WTC11 (cell line): ENCODE measurements around the gene APH1B. TPM values are rescaled to one million over a fixed set of nuclear protein-coding genes. Genes with fewer than 3 reads are reported as not detected.

Experiments
- ATAC-seq: fragments of 200-7000 bp; cut with Tn5 transposase; 2 replicates; pipeline ENCODE4 v1.10.0; 2021; ENCODE audit warnings: mild to moderate bottlenecking, moderate library complexity
- CTCF ChIA-PET: fragments of 300-600 bp; sonication (Branson Sonifier 250); formaldehyde crosslinking; loops from one replicate; lab custom pipeline; 2021; ENCODE audit warnings: antibody characterized with exemption; lab: Charles Lee
- POLR2A ChIA-PET: fragments of 350-600 bp; sonication (Branson Sonifier 250); formaldehyde crosslinking; loops from one replicate; lab custom pipeline; 2021; ENCODE audit warnings: antibody characterized with exemption; lab: Charles Lee
- DNase-seq: peaks from one replicate; pipeline ENCODE4 v3.0.0; 2021; ENCODE audit warnings: low spot score
- H3K27ac Mint-ChIP-seq: 2 replicates; pipeline ENCODE4 v1.8.0; 2021; ENCODE audit warnings: mixed read lengths
- H3K27me3 Mint-ChIP-seq: 2 replicates; pipeline ENCODE4 v1.8.0; 2021; ENCODE audit warnings: low read depth, mild to moderate bottlenecking, moderate library complexity, mixed read lengths
- H3K36me3 Mint-ChIP-seq: 2 replicates; pipeline ENCODE4 v1.8.0; 2021; ENCODE audit warnings: mixed read lengths
- H3K4me1 Mint-ChIP-seq: 2 replicates; pipeline ENCODE4 v1.8.0; 2022; ENCODE audit warnings: mixed read lengths
- H3K4me3 Mint-ChIP-seq: 2 replicates; pipeline ENCODE4 v1.8.0; 2021; ENCODE audit warnings: mild to moderate bottlenecking, moderate library complexity, mixed read lengths
- H3K9me3 Mint-ChIP-seq: 2 replicates; pipeline ENCODE4 v1.8.0; 2021; ENCODE audit warnings: mixed read lengths
- AR ChIP-seq: fragments of 250-450 bp; sonication (Bioruptor Pico); IDR thresholded peaks from 2 replicates; pipeline ENCODE4 v1.9.0; 2021; ENCODE audit warnings: mild to moderate bottlenecking
- CREB1 ChIP-seq: sonication (generic); formaldehyde crosslinking; IDR thresholded peaks from 2 replicates; pipeline ENCODE4 v1.8.0; 2023; ENCODE audit warnings: mild to moderate bottlenecking, missing genetic modification reagents
- ERG ChIP-seq: fragments of 250-450 bp; sonication (Bioruptor Pico); IDR thresholded peaks from 2 replicates; pipeline ENCODE4 v1.8.0; 2021; ENCODE audit warnings: mild to moderate bottlenecking
- ESRRA ChIP-seq: sonication (generic); formaldehyde crosslinking; IDR thresholded peaks from 2 replicates; pipeline ENCODE4 v1.8.1; 2022; ENCODE audit warnings: mild to moderate bottlenecking, missing genetic modification reagents, borderline replicate concordance
- ETV6 ChIP-seq: sonication (generic); formaldehyde crosslinking; IDR thresholded peaks from 2 replicates; pipeline ENCODE4 v1.8.1; 2022; ENCODE audit warnings: mild to moderate bottlenecking, missing genetic modification reagents
- IRF2 ChIP-seq: sonication (generic); formaldehyde crosslinking; IDR thresholded peaks from 2 replicates; pipeline ENCODE4 v1.8.0; 2022; ENCODE audit warnings: low read depth, missing genetic modification reagents, borderline replicate concordance
- NFE2L1 ChIP-seq: sonication (generic); formaldehyde crosslinking; IDR thresholded peaks from 2 replicates; pipeline ENCODE4 v1.8.1; 2023; ENCODE audit warnings: missing genetic modification reagents
- RORB ChIP-seq: fragments of 250-450 bp; sonication (Bioruptor Pico); IDR thresholded peaks from 2 replicates; pipeline ENCODE4 v1.9.0; 2021; ENCODE audit warnings: mild to moderate bottlenecking
- ZNF532 ChIP-seq: fragments of 250-450 bp; sonication (Bioruptor Pico); IDR thresholded peaks from 2 replicates; pipeline ENCODE4 v1.9.0; 2021; ENCODE audit warnings: mild to moderate bottlenecking, borderline replicate concordance
- total RNA-seq: library from RNA; stranded (reverse); gene quantifications from 3 replicates; pipeline ENCODE4 v1.2.3, GENCODE V29; 2021
- TF ChIP-seq, protein P1 (sequence below): fragments of 200-600 bp; IDR thresholded peaks from 2 replicates; pipeline ENCODE4 v1.8.0; 2022; ENCODE audit warnings: antibody characterized with exemption
- TF ChIP-seq, protein P2 (sequence below): sonication (generic); formaldehyde crosslinking; IDR thresholded peaks from 2 replicates; pipeline ENCODE4 v1.8.0; 2023; ENCODE audit warnings: missing genetic modification reagents, mild to moderate bottlenecking, borderline replicate concordance
- TF ChIP-seq, protein P3 (sequence below): fragments of 250-450 bp; sonication (Bioruptor Pico); IDR thresholded peaks from 2 replicates; pipeline ENCODE4 v1.9.0; 2021; ENCODE audit warnings: moderate library complexity, mild to moderate bottlenecking, inconsistent platforms, borderline replicate concordance
- TF ChIP-seq, protein P4 (sequence below): sonication (generic); formaldehyde crosslinking; IDR thresholded peaks from 2 replicates; pipeline ENCODE4 v1.8.0; 2022; ENCODE audit warnings: mild to moderate bottlenecking, missing genetic modification reagents

Gene APH1B
- total RNA-seq, 1 experiment from 2014 or later: 25.0 TPM

GRCh38 chr15:63288778-63289378 is 11.5 kb downstream of the APH1B start:
- H3K9me3 Mint-ChIP-seq: no peaks in the 10 kb centered on the region
- no peak for ATAC-seq
- no peak for DNase-seq
- no peak overlapping the region for H3K4me3 Mint-ChIP-seq
- no peak overlapping the region for H3K27ac Mint-ChIP-seq
- ChIA-PET CTCF (interaction anchor here (1.1 to 2.4 kb wide), 4 partner anchors 107 to 242 kb away, joined by 3 to 7 read pairs (median 4); no protein-coding TSS in a partner anchor), POLR2A (no interaction called here)
- H3K36me3 Mint-ChIP-seq: no peaks in the 10 kb centered on the region; the same call in 1 of the 2 replicates
- H3K27me3 Mint-ChIP-seq: no peaks in the 10 kb centered on the region
- peaks cover 9% of the 10 kb centered on the region for H3K4me1 Mint-ChIP-seq
- TF ChIP-seq, protein P1, sequence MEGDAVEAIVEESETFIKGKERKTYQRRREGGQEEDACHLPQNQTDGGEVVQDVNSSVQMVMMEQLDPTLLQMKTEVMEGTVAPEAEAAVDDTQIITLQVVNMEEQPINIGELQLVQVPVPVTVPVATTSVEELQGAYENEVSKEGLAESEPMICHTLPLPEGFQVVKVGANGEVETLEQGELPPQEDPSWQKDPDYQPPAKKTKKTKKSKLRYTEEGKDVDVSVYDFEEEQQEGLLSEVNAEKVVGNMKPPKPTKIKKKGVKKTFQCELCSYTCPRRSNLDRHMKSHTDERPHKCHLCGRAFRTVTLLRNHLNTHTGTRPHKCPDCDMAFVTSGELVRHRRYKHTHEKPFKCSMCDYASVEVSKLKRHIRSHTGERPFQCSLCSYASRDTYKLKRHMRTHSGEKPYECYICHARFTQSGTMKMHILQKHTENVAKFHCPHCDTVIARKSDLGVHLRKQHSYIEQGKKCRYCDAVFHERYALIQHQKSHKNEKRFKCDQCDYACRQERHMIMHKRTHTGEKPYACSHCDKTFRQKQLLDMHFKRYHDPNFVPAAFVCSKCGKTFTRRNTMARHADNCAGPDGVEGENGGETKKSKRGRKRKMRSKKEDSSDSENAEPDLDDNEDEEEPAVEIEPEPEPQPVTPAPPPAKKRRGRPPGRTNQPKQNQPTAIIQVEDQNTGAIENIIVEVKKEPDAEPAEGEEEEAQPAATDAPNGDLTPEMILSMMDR: peak; percentile 40; the same call in 1 of the 2 replicates
- TF ChIP-seq, protein P2, sequence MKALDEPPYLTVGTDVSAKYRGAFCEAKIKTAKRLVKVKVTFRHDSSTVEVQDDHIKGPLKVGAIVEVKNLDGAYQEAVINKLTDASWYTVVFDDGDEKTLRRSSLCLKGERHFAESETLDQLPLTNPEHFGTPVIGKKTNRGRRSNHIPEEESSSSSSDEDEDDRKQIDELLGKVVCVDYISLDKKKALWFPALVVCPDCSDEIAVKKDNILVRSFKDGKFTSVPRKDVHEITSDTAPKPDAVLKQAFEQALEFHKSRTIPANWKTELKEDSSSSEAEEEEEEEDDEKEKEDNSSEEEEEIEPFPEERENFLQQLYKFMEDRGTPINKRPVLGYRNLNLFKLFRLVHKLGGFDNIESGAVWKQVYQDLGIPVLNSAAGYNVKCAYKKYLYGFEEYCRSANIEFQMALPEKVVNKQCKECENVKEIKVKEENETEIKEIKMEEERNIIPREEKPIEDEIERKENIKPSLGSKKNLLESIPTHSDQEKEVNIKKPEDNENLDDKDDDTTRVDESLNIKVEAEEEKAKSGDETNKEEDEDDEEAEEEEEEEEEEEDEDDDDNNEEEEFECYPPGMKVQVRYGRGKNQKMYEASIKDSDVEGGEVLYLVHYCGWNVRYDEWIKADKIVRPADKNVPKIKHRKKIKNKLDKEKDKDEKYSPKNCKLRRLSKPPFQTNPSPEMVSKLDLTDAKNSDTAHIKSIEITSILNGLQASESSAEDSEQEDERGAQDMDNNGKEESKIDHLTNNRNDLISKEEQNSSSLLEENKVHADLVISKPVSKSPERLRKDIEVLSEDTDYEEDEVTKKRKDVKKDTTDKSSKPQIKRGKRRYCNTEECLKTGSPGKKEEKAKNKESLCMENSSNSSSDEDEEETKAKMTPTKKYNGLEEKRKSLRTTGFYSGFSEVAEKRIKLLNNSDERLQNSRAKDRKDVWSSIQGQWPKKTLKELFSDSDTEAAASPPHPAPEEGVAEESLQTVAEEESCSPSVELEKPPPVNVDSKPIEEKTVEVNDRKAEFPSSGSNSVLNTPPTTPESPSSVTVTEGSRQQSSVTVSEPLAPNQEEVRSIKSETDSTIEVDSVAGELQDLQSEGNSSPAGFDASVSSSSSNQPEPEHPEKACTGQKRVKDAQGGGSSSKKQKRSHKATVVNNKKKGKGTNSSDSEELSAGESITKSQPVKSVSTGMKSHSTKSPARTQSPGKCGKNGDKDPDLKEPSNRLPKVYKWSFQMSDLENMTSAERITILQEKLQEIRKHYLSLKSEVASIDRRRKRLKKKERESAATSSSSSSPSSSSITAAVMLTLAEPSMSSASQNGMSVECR (CRISPR knock-in tag): no peak

DNA sequence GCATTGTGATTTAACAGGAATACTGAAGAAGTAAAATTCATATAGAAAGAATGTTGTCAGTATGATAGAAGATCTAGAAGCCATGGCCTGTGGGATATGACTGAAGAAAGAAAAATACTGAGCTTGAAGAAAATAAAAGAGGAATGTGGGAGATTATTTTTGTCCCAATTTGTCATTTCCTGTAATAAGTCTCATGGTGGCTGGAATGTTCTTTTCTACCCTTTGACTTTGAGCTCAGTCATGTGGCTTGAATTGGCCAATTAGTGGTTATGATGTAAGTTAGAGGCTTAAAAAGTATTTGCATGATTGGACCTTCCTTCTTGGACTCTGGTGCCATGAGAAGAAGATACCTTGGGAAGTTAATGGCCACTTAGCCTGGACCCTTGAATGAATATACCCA is 14.1 kb downstream of the APH1B start:
- no peak overlapping the region for H3K27ac Mint-ChIP-seq

More for the DNA sequence above, 14.1 kb downstream of the APH1B start:
- Mint-ChIP-seq H3K36me3 (peaks cover 6% of the 10 kb centered on the region), H3K27me3 (no peaks in the 10 kb centered on the region), H3K4me3 (no peak overlapping the region), H3K4me1 (peaks cover 9% of the 10 kb centered on the region), H3K9me3 (no peaks in the 10 kb centered on the region)
- no peak for TF ChIP-seq CREB1
- TF ChIP-seq ERG: no peak
- no peak for TF ChIP-seq AR (CRISPR knock-in tag)
- TF ChIP-seq RORB (CRISPR knock-in tag): no peak
- TF ChIP-seq, protein P3, sequence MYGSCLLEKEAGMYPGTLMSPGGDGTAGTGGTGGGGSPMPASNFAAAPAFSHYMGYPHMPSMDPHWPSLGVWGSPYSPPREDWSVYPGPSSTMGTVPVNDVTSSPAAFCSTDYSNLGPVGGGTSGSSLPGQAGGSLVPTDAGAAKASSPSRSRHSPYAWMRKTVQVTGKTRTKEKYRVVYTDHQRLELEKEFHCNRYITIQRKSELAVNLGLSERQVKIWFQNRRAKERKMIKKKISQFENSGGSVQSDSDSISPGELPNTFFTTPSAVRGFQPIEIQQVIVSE (CRISPR knock-in tag): no peak
- TF ChIP-seq ESRRA (CRISPR knock-in tag): no peak
- TF ChIP-seq ETV6 (CRISPR knock-in tag): no peak
- TF ChIP-seq ZNF532: no peak
- no peak for TF ChIP-seq NFE2L1 (CRISPR knock-in tag)
- no peak for TF ChIP-seq IRF2 (CRISPR knock-in tag)
- TF ChIP-seq, protein P4, sequence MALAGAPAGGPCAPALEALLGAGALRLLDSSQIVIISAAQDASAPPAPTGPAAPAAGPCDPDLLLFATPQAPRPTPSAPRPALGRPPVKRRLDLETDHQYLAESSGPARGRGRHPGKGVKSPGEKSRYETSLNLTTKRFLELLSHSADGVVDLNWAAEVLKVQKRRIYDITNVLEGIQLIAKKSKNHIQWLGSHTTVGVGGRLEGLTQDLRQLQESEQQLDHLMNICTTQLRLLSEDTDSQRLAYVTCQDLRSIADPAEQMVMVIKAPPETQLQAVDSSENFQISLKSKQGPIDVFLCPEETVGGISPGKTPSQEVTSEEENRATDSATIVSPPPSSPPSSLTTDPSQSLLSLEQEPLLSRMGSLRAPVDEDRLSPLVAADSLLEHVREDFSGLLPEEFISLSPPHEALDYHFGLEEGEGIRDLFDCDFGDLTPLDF (CRISPR knock-in tag): no peak
- ChIA-PET CTCF (interaction anchor here (0.9 to 2.2 kb wide), 7 partner anchors 23 to 308 kb away, joined by 3 to 11 read pairs (median 3); partner anchors contain the start of gene CA12), POLR2A (no interaction called here)
- no peak for ATAC-seq
- DNase-seq: no peak
